Stimulated activated CD8-positive, alpha-beta memory T cell treated with anti-CD3 and anti-CD28 coated beads, Interleukin-12 subunit alpha, Interleukin-12 subunit beta, amount 100 ng/mL, for 1 hour (primary cell): ENCODE results near the gene HAO1.

Experiments
- DNase-seq: peaks from one replicate; pipeline ENCODE4 v3.0.0-alpha.2; 2020; ENCODE audit warnings: low read depth

Gene HAO1

GRCh38 chr20:7926767-7927166 lies 13.5 kb downstream of the HAO1 start:
- DNase-seq: no peak

GRCh38 chr20:7926323-7926722 lies 13.9 kb downstream of the HAO1 start:
- DNase-seq: no peak

GRCh38 chr20:7924692-7925091 lies 15.6 kb downstream of the HAO1 start:
- DNase-seq: no peak

GRCh38 chr20:7916648-7917047 lies 23.6 kb downstream of the HAO1 start:
- no peak for DNase-seq

GRCh38 chr20:7912551-7912950 lies 27.7 kb downstream of the HAO1 start:
- DNase-seq: no peak

GRCh38 chr20:7911586-7912330 lies 28.5 kb downstream of the HAO1 start:
- DNase-seq: no peak

- no peak for DNase-seq
Observed at GRCh38 chr20:7908905-7909304, 31.4 kb downstream of the HAO1 start.

- no peak for DNase-seq
Observed at GRCh38 chr20:7903429-7903828, 36.8 kb downstream of the HAO1 start.

GRCh38 chr20:7902879-7903278 lies 37.4 kb downstream of the HAO1 start:
- no peak for DNase-seq

- DNase-seq: no peak
Observed at GRCh38 chr20:7897781-7898364, 42.4 kb downstream of the HAO1 start.

- DNase-seq: no peak
Observed at GRCh38 chr20:7893014-7893730, 47.1 kb downstream of the HAO1 start.

GRCh38 chr20:7891705-7892104 lies 48.6 kb downstream of the HAO1 start:
- DNase-seq: no peak

- no peak for DNase-seq
Observed at GRCh38 chr20:7889736-7890135, 50.5 kb downstream of the HAO1 start.

- DNase-seq: no peak
Observed at GRCh38 chr20:7883741-7884140, 56.5 kb downstream of the HAO1 start.

- no peak for DNase-seq
Observed at GRCh38 chr20:7883309-7883708, 56.9 kb downstream of the HAO1 start.

GRCh38 chr20:7882076-7882475 lies 58.2 kb downstream of the HAO1 start:
- no peak for DNase-seq

- DNase-seq: no peak
Observed at GRCh38 chr20:7881551-7881950, 58.7 kb downstream of the HAO1 start.

GRCh38 chr20:7879883-7880282 lies 60.4 kb downstream of the HAO1 start:
- DNase-seq: no peak

GRCh38 chr20:7868108-7868507 lies 72.2 kb downstream of the HAO1 start:
- no peak for DNase-seq

- DNase-seq: no peak
Observed at GRCh38 chr20:7866285-7866684, 74.0 kb downstream of the HAO1 start.

GRCh38 chr20:7859356-7859802 lies 80.9 kb downstream of the HAO1 start:
- no peak for DNase-seq

- no peak for DNase-seq
Observed at GRCh38 chr20:7858734-7859250, 81.5 kb downstream of the HAO1 start.

GRCh38 chr20:7856756-7857155 lies 83.5 kb downstream of the HAO1 start:
- no peak for DNase-seq
